A549 (cell line): ENCODE data around the gene MORN4. TPM values are rescaled to one million over a fixed set of nuclear protein-coding genes. Genes with fewer than 3 reads are reported as not detected.

Experiments used
- ATAC-seq, 2 experiments: fragments of 200-7000 bp in 1 of 2; fragments of >200 bp in 1 of 2; cut with Nextera tagmentation in 1 of 2; cut with Tn5 transposase in 1 of 2; 3 replicates each; pipeline versions ENCODE4 v1.8.0 to v1.9.1; 2018 to 2020; ENCODE audit warnings: mild to moderate bottlenecking in 1 of 2, moderate library complexity in 1 of 2
- CTCF ChIA-PET: fragments of 300-600 bp; sonication (Branson Sonifier 250); formaldehyde crosslinking; extraction: SDS; loops from one replicate; lab custom pipeline; 2021; ENCODE audit warnings: antibody characterized with exemption, inconsistent platforms; lab: Yijun Ruan, JAX
- POLR2A ChIA-PET: fragments of 350-600 bp; formaldehyde crosslinking; extraction: SDS; loops from one replicate; lab custom pipeline; 2021; ENCODE audit warnings: antibody characterized with exemption, inconsistent platforms; lab: Yijun Ruan, JAX
- DNase-seq, 2 experiments: peaks; one replicate each; pipeline versions ENCODE4 v3.0.0 to v3.0.0-alpha.2; 2011 to 2016; ENCODE audit warnings: low read depth in 1 of 2, low spot score in 1 of 2
- FAIRE-seq: peaks from 2 replicates; lab custom pipeline; 2011; peaks lifted over from hg19 to GRCh38; lab: Jason Lieb, UNC
- H3K27ac ChIP-seq, 2 experiments: fragments of >200 bp; sonication (Bioruptor Twin); formaldehyde crosslinking; 3 replicates each; pipeline ENCODE4 v1.5.1; 2016 to 2017
- H3K4me1 ChIP-seq: fragments of >200 bp; sonication (Bioruptor Twin); formaldehyde crosslinking; 3 replicates; pipeline ENCODE4 v1.6.1; 2016
- H3K4me2 ChIP-seq: fragments of >200 bp; sonication (Bioruptor Twin); formaldehyde crosslinking; 3 replicates; pipeline ENCODE4 v1.6.1; 2016
- H3K4me3 ChIP-seq: fragments of >200 bp; sonication (Bioruptor Twin); formaldehyde crosslinking; 3 replicates; pipeline ENCODE4 v1.5.1; 2016
- H3K9me3 ChIP-seq: fragments of >200 bp; sonication (Bioruptor Twin); formaldehyde crosslinking; 3 replicates; pipeline ENCODE4 v1.6.1; 2016
- BCL3 ChIP-seq: fragments of >200 bp; sonication (Bioruptor Twin); formaldehyde crosslinking; IDR thresholded peaks from 3 replicates; pipeline ENCODE4 v1.6.1; 2016
- BHLHE40 ChIP-seq: IDR thresholded peaks from 2 replicates; pipeline ENCODE4 v1.6.1; 2012; ENCODE audit warnings: low read depth, low read length, inconsistent platforms
- CBX8 ChIP-seq: fragments of 200-600 bp; sonication (generic); IDR thresholded peaks from 2 replicates; pipeline ENCODE4 v1.6.1; 2016
- CHD2 ChIP-seq: fragments of 150-350 bp; IDR thresholded peaks from 2 replicates; pipeline ENCODE4 v1.6.1; 2014; ENCODE audit warnings: low read length; ENCODE audit not compliant: partially characterized antibody
- CHD4 ChIP-seq: fragments of 200-600 bp; sonication (generic); IDR thresholded peaks from 2 replicates; pipeline ENCODE4 v1.6.1; 2016; ENCODE audit warnings: antibody characterized with exemption, mild to moderate bottlenecking, borderline replicate concordance
- E2F6 ChIP-seq: IDR thresholded peaks from 2 replicates; pipeline ENCODE4 v1.6.1; 2012; ENCODE audit warnings: low read depth, borderline replicate concordance
- FOSB ChIP-seq: fragments of 250-450 bp; sonication (Bioruptor Pico); IDR thresholded peaks from 2 replicates; pipeline ENCODE4 v1.5.0; 2020; ENCODE audit warnings: mild to moderate bottlenecking, moderate library complexity
- HES2 ChIP-seq: fragments of >200 bp; sonication (Bioruptor Twin); formaldehyde crosslinking; IDR thresholded peaks from 2 replicates; pipeline ENCODE4 v1.6.1; 2016
- HMGXB4 ChIP-seq: fragments of 250-450 bp; sonication (Bioruptor Pico); IDR thresholded peaks from 2 replicates; pipeline ENCODE4 v1.5.0; 2021; ENCODE audit warnings: mild to moderate bottlenecking, moderate library complexity, borderline replicate concordance
- JUN ChIP-seq, 2 experiments: fragments of >200 bp; sonication (Bioruptor Twin); formaldehyde crosslinking; IDR thresholded peaks; 2 replicates in 1 of 2; 3 replicates in 1 of 2; pipeline ENCODE4 v1.6.1; 2016 to 2017
- JUNB ChIP-seq: fragments of >200 bp; sonication (Bioruptor Twin); formaldehyde crosslinking; IDR thresholded peaks from 2 replicates; pipeline ENCODE4 v1.6.1; 2016
- KDM1A ChIP-seq: fragments of 200-600 bp; sonication (generic); IDR thresholded peaks from 2 replicates; pipeline ENCODE4 v1.6.1; 2016; ENCODE audit warnings: low read depth, mild to moderate bottlenecking
- MAFK ChIP-seq: fragments of 450-650 bp; IDR thresholded peaks from 2 replicates; pipeline ENCODE4 v1.6.1; 2014; ENCODE audit not compliant: partially characterized antibody
- MAX ChIP-seq: IDR thresholded peaks from 2 replicates; pipeline ENCODE4 v1.6.1; 2012
- NFE2L2 ChIP-seq: fragments of 150-350 bp; conservative IDR thresholded peaks from 2 replicates; pipeline ENCODE4 v1.6.1; 2014; ENCODE audit warnings: low read length
- NR3C1 ChIP-seq: fragments of >200 bp; sonication (Bioruptor Twin); formaldehyde crosslinking; IDR thresholded peaks from 3 replicates; pipeline ENCODE4 v1.6.1; 2017
- POLR2A ChIP-seq: IDR thresholded peaks from 2 replicates; pipeline ENCODE4 v1.6.1; 2012; ENCODE audit warnings: mild to moderate bottlenecking, low read length
- RARB ChIP-seq: fragments of 250-450 bp; sonication (Bioruptor Pico); IDR thresholded peaks from 2 replicates; pipeline ENCODE4 v1.8.0; 2021; ENCODE audit warnings: mild to moderate bottlenecking, moderate library complexity
- RCOR1 ChIP-seq: fragments of 150-350 bp; IDR thresholded peaks from 2 replicates; pipeline ENCODE4 v1.6.1; 2014; ENCODE audit warnings: antibody characterized with exemption, low read length, low read depth
- REST ChIP-seq: fragments of 200-600 bp; sonication (generic); IDR thresholded peaks from 2 replicates; pipeline ENCODE4 v1.6.1; 2016; ENCODE audit warnings: antibody characterized with exemption, mild to moderate bottlenecking, moderate library complexity
- RFX5 ChIP-seq: fragments of 450-650 bp; IDR thresholded peaks from 2 replicates; pipeline ENCODE4 v1.7.1; 2014; ENCODE audit warnings: antibody characterized with exemption, mild to moderate bottlenecking, moderate library complexity
- USF2 ChIP-seq: fragments of 450-650 bp; IDR thresholded peaks from 2 replicates; pipeline ENCODE4 v1.6.1; 2014; ENCODE audit warnings: antibody characterized with exemption
- ZC3H11A ChIP-seq: fragments of 450-650 bp; IDR thresholded peaks from 2 replicates; pipeline ENCODE4 v1.6.1; 2014; ENCODE audit warnings: antibody characterized with exemption, mild to moderate bottlenecking
- ZFP36 ChIP-seq: fragments of 450-650 bp; IDR thresholded peaks from 2 replicates; pipeline ENCODE4 v1.6.1; 2014; ENCODE audit warnings: borderline replicate concordance; ENCODE audit not compliant: partially characterized antibody
- ZSCAN20 ChIP-seq: fragments of 250-450 bp; sonication (Bioruptor Pico); IDR thresholded peaks from 2 replicates; pipeline ENCODE4 v1.8.0; 2022; ENCODE audit warnings: mild to moderate bottlenecking, moderate library complexity
- WGBS: methylation state at CpG from one replicate; pipeline ENCODE4 v1.1.6; 2017; ENCODE audit errors: missing lambda C conversion rate; 5-methylcytosine and 5-hydroxymethylcytosine counted together
- polyA plus RNA-seq, 4 experiments: library from polyadenylated mRNA; depleted of rRNA in 3 of 4; stranded (reverse); fragments of >200 nt; fragmentation: RNase III in 1 of 4; extraction: RNeasy Plus Mini Kit Qiagen cat#74134 plus additional on column Dnase treatment in 1 of 4; gene quantifications; 2 replicates in 3 of 4; 3 replicates in 1 of 4; pipeline ENCODE4 v1.2.3, GENCODE V29; 2011 to 2017

Gene MORN4
- polyA plus RNA-seq, 2 of the 4 experiments (the other 2 are of a cell fraction), result 8.9 to 13.8 TPM

- no peak overlapping the region for H3K4me2 ChIP-seq
- H3K27ac ChIP-seq, result no peak overlapping the region
- DNase-seq, result no peak
- H3K4me3 ChIP-seq, result no peak overlapping the region
- ChIA-PET CTCF (interaction anchor here (0.8 to 37.6 kb wide), 5 partner anchors 10 to 201 kb away, joined by 3 to 1127 read pairs (median 10); partner anchors contain the start of genes ANKRD2, MARVELD1 and ZFYVE27), POLR2A (interaction anchor here (1.0 to 1.1 kb wide), 2 partner anchors 17 to 20 kb away, joined by 3 to 6 read pairs; partner anchors contain the start of gene AVPI1)
- no peaks in the 10 kb centered on the region for H3K4me1 ChIP-seq
- H3K9me3 ChIP-seq, result no peaks in the 10 kb centered on the region
- 90% methylated on average over 6 of the region's 6 CpGs for WGBS
- TF ChIP-seq ZC3H11A (no peak), RFX5 (no peak), POLR2A (no peak), NR3C1 (no peak), CBX8 (no peak), BHLHE40 (no peak), HES2 (no peak), RCOR1 (no peak), REST (no peak), USF2 (no peak), NFE2L2 (no peak), FOSB (CRISPR knock-in tag) (no peak), ZSCAN20 (no peak), JUN (IDR thresholded peaks at IDR 0.05) (no peak), CHD2 (no peak), ZFP36 (no peak), KDM1A (no peak), RARB (no peak)
- peak; percentile 6 to 39; a peak in 4 of 6 replicates for ATAC-seq
- no peak for FAIRE-seq
These were observed 34.2 kb upstream of the MORN4 start for GRCh38 chr10:97667463-97667862.

- H3K4me1 ChIP-seq, result no peaks in the 10 kb centered on the region
- H3K27ac ChIP-seq, result no peak overlapping the region
- no peaks in the 10 kb centered on the region for H3K9me3 ChIP-seq
- no peak for FAIRE-seq
- no peak for TF ChIP-seq BCL3
- TF ChIP-seq NR3C1, result no peak
- no peak for TF ChIP-seq E2F6
- TF ChIP-seq CHD4, result no peak
- no peak for TF ChIP-seq HMGXB4 (CRISPR knock-in tag)
- TF ChIP-seq JUNB, result no peak
- no peak for TF ChIP-seq MAX
- no peak for TF ChIP-seq KDM1A
- no peak for TF ChIP-seq MAFK
- no peak overlapping the region for H3K4me2 ChIP-seq
- ATAC-seq, result peak in 1 of 2 experiments; percentile 10; a peak in 1 of 6 replicates
- CTCF ChIA-PET, result interaction anchor here (2.7 to 37.6 kb wide), 3 partner anchors 10 to 95 kb away, joined by 10 to 1127 read pairs (median 26); partner anchors contain the start of genes ANKRD2, MARVELD1 and ZFYVE27
- no peak overlapping the region for H3K4me3 ChIP-seq
- POLR2A ChIA-PET, result interaction anchor here (1.0 kb wide), 1 partner anchor 18 kb away, joined by 6 read pairs; no protein-coding TSS in a partner anchor
- 90% methylated on average over 7 of the region's 7 CpGs for WGBS
- no peak for DNase-seq
These were observed 33.7 kb upstream of the MORN4 start for GRCh38 chr10:97666992-97667391.
